PC-3 (cell line): Measurements from ENCODE around the gene CDCA4.

ENCODE experiments used
- CTCF ChIP-seq: fragments of 300-600 bp; sonication (generic); conservative IDR thresholded peaks from 2 replicates; pipeline ENCODE4 v1.5.1; 2017; ENCODE audit warnings: antibody characterized with exemption, low read depth, mild to moderate bottlenecking, low read length
- EZH2 ChIP-seq: fragments of 300-600 bp; sonication (generic); IDR thresholded peaks from one replicate; pipeline ENCODE4 v1.6.1; 2017; ENCODE audit warnings: antibody characterized with exemption, mild to moderate bottlenecking, low read length; ENCODE audit not compliant: unreplicated experiment

DNA sequence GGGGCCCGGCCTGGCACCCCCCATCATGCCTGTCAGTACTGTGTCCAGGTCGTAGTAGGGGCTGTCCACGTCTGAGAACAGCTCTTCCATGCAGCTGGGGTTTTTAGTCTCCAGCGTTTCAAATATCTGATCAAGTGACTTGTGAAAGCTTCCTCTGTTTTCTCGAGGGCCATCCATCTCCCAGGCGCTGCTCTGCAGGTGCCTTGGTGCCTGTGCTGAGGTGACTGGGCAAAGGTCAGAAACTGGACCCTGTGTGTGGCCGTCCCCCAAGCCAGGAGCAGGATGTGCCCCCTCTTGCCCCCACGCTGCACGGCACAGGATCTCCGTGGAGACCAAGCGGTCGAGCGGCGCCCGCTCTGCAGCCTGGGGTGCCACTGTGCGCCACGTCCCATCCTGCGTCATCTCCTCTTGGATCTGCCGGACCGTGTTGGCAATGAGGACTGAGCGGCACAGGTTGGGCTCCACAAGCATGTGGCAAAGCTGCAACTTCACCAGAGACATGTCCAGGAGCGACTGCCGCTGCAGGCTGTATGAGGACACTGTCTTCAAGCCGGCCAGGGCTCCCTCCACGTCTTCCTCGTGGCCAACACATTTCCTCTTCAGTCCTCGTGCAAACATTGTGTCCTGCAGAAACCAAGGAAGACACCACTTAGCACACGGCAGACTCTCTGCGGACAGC is 9.4 kb downstream of the CDCA4 start:
- no peak for TF ChIP-seq CTCF
- TF ChIP-seq EZH2, result no peak
